H9 (cell line): Measurements from ENCODE around the gene FNDC1. TPM values are rescaled to one million over a fixed set of nuclear protein-coding genes. Genes with fewer than 3 reads are reported as not detected.

Experiments used
- DNase-seq: peaks from one replicate; pipeline ENCODE4 v3.0.0-alpha.2; 2017
- H2AFZ ChIP-seq: one replicate; pipeline ENCODE4 v1.6.1; 2013; ENCODE audit warnings: mild to moderate bottlenecking, low read length, control low read depth, moderate library complexity
- H2AK5ac ChIP-seq: 2 replicates; pipeline ENCODE4 v1.6.1; 2013; ENCODE audit warnings: low read length, control low read depth, mixed read lengths; ENCODE audit not compliant: insufficient read length
- H2BK120ac ChIP-seq: one replicate; pipeline ENCODE4 v1.6.1; 2013; ENCODE audit warnings: low read depth, mild to moderate bottlenecking, low read length, control low read depth, inconsistent platforms; ENCODE audit not compliant: poor library complexity, severe bottlenecking
- H2BK12ac ChIP-seq: 2 replicates; pipeline ENCODE4 v1.6.1; 2013; ENCODE audit warnings: low read length, control low read depth, mixed read lengths, low read depth; ENCODE audit not compliant: insufficient read length
- H2BK15ac ChIP-seq: 2 replicates; pipeline ENCODE4 v1.6.1; 2013; ENCODE audit warnings: low read depth, low read length, control low read depth
- H2BK20ac ChIP-seq: one replicate; pipeline ENCODE4 v1.6.1; 2013; ENCODE audit warnings: low read depth, mild to moderate bottlenecking, low read length, control low read depth, inconsistent platforms; ENCODE audit not compliant: poor library complexity, severe bottlenecking
- H2BK5ac ChIP-seq: 2 replicates; pipeline ENCODE4 v1.6.1; 2013; ENCODE audit warnings: low read length, control low read depth, mixed read lengths; ENCODE audit not compliant: insufficient read length
- H3K14ac ChIP-seq: 2 replicates; pipeline ENCODE4 v1.6.1; 2013; ENCODE audit warnings: low read length, control low read depth; ENCODE audit not compliant: insufficient read depth
- H3K18ac ChIP-seq: 2 replicates; pipeline ENCODE4 v1.6.1; 2013; ENCODE audit warnings: low read depth, mild to moderate bottlenecking, mixed read lengths, low read length, control low read depth; ENCODE audit not compliant: insufficient read length
- H3K23ac ChIP-seq: 2 replicates; pipeline ENCODE4 v1.6.1; 2013; ENCODE audit warnings: low read length, control low read depth, mixed read lengths, low read depth; ENCODE audit not compliant: insufficient read length
- H3K23me2 ChIP-seq: 2 replicates; pipeline ENCODE4 v1.6.1; 2013; ENCODE audit warnings: low read depth, mild to moderate bottlenecking, mixed read lengths, low read length, control low read depth; ENCODE audit not compliant: insufficient read length, poor library complexity, severe bottlenecking
- H3K27ac ChIP-seq: 2 replicates; pipeline ENCODE4 v1.5.1; 2013; ENCODE audit warnings: low read length, control low read depth, mixed read lengths, low read depth; ENCODE audit not compliant: insufficient read length
- H3K27me3 ChIP-seq: 2 replicates; pipeline ENCODE4 v1.6.1; 2013; ENCODE audit warnings: low read length, control low read depth, inconsistent platforms; ENCODE audit not compliant: insufficient read depth
- H3K4ac ChIP-seq: 2 replicates; pipeline ENCODE4 v1.6.1; 2013; ENCODE audit warnings: low read depth, mild to moderate bottlenecking, control low read depth, inconsistent platforms, low read length, moderate library complexity
- H3K4me1 ChIP-seq: 2 replicates; pipeline ENCODE4 v1.6.1; 2013; ENCODE audit warnings: low read length, control low read depth, inconsistent platforms; ENCODE audit not compliant: insufficient read depth
- H3K4me2 ChIP-seq: 2 replicates; pipeline ENCODE4 v1.6.1; 2013; ENCODE audit warnings: low read length, control low read depth, mixed read lengths; ENCODE audit not compliant: insufficient read length, insufficient read depth
- H3K56ac ChIP-seq: 2 replicates; pipeline ENCODE4 v1.6.1; 2013; ENCODE audit warnings: low read depth, mild to moderate bottlenecking, mixed read lengths, low read length, control low read depth; ENCODE audit not compliant: insufficient read length
- H3K79me1 ChIP-seq: 2 replicates; pipeline ENCODE4 v1.6.1; 2013; ENCODE audit warnings: low read depth, mild to moderate bottlenecking, moderate library complexity, low read length, control low read depth, inconsistent platforms; ENCODE audit not compliant: insufficient read depth, poor library complexity, severe bottlenecking
- H3K79me2 ChIP-seq: 2 replicates; pipeline ENCODE4 v1.6.1; 2013; ENCODE audit warnings: low read length, control low read depth, inconsistent platforms; ENCODE audit not compliant: insufficient read depth
- H3K9ac ChIP-seq: 2 replicates; pipeline ENCODE4 v1.6.1; 2013; ENCODE audit warnings: low read length, control low read depth, mixed read lengths; ENCODE audit not compliant: insufficient read length; ENCODE audit errors: extremely low read depth
- H3K9me3 ChIP-seq: one replicate; pipeline ENCODE4 v1.6.1; 2013; ENCODE audit warnings: low read depth, low read length, inconsistent platforms; ENCODE audit not compliant: control insufficient read depth
- H3T11ph ChIP-seq: one replicate; pipeline ENCODE4 v1.6.1; 2013; ENCODE audit warnings: mild to moderate bottlenecking, low read length, control low read depth, inconsistent platforms
- H4K20me1 ChIP-seq: one replicate; pipeline ENCODE4 v1.6.1; 2013; ENCODE audit not compliant: control insufficient read depth, insufficient read length, insufficient read depth
- H4K5ac ChIP-seq: 2 replicates; pipeline ENCODE4 v1.6.1; 2013; ENCODE audit warnings: low read depth, mild to moderate bottlenecking, mixed read lengths, low read length, control low read depth; ENCODE audit not compliant: insufficient read length
- H4K8ac ChIP-seq: replicated peaks from 2 replicates; pipeline ENCODE4 v1.6.1; 2013; ENCODE audit warnings: low read length, control low read depth, mixed read lengths, low read depth; ENCODE audit not compliant: insufficient read length
- H4K91ac ChIP-seq: 2 replicates; pipeline ENCODE4 v1.6.1; 2013; ENCODE audit warnings: low read depth, mild to moderate bottlenecking, moderate library complexity, mixed read lengths, low read length, control low read depth; ENCODE audit not compliant: insufficient read length
- H3K27ac Mint-ChIP-seq, 3 experiments: 2 replicates in 2 of 3; 3 replicates in 1 of 3; pipeline ENCODE4 v1.8.0; 2020 to 2021; ENCODE audit warnings: mixed read lengths in 3 of 3, mild to moderate bottlenecking in 1 of 3, moderate library complexity in 1 of 3
- H3K27me3 Mint-ChIP-seq: 2 replicates; pipeline ENCODE4 v1.8.0; 2021; ENCODE audit warnings: low read depth, mild to moderate bottlenecking, moderate library complexity, mixed read lengths
- H3K36me3 Mint-ChIP-seq, 3 experiments: 2 replicates in 2 of 3; 3 replicates in 1 of 3; pipeline ENCODE4 v1.8.0; 2020 to 2021; ENCODE audit warnings: low read depth in 3 of 3, mixed read lengths in 3 of 3; ENCODE audit not compliant: insufficient read depth in 1 of 3
- H3K4me1 Mint-ChIP-seq, 2 experiments: 2 replicates each; pipeline ENCODE4 v1.8.0; 2020; ENCODE audit warnings: mixed read lengths in 2 of 2
- H3K4me3 Mint-ChIP-seq, 2 experiments: 2 replicates in 1 of 2; 3 replicates in 1 of 2; pipeline ENCODE4 v1.8.0; 2020 to 2021; ENCODE audit warnings: mild to moderate bottlenecking in 2 of 2, mixed read lengths in 2 of 2, moderate library complexity in 1 of 2
- H3K9me3 Mint-ChIP-seq, 2 experiments: 2 replicates in 1 of 2; 3 replicates in 1 of 2; pipeline ENCODE4 v1.8.0; 2020; ENCODE audit warnings: mild to moderate bottlenecking in 2 of 2, mixed read lengths in 2 of 2, moderate library complexity in 1 of 2
- WGBS: extraction: QIAGEN DNeasy Blood & Tissue Kit; methylation state at CpG from one replicate; pipeline ENCODE4 v1.1.7; 2013; ENCODE audit warnings: missing lambda C conversion rate, low lambda C conversion rate, mixed read lengths; ENCODE audit not compliant: insufficient read length; ENCODE audit errors: extremely low coverage; 5-methylcytosine and 5-hydroxymethylcytosine counted together
- total RNA-seq: library from RNA; stranded (reverse); gene quantifications from 2 replicates; pipeline ENCODE4 v1.2.1, GENCODE V29; 2021
- TF ChIP-seq, protein P1 (sequence below): fragments of 200-600 bp; sonication (generic); conservative IDR thresholded peaks from 3 replicates; pipeline ENCODE4 v1.8.0; 2021; ENCODE audit warnings: antibody characterized with exemption, mild to moderate bottlenecking

The FNDC1 gene
- total RNA-seq, 1 experiment from 2014 or later, result 0.24 TPM

DNA sequence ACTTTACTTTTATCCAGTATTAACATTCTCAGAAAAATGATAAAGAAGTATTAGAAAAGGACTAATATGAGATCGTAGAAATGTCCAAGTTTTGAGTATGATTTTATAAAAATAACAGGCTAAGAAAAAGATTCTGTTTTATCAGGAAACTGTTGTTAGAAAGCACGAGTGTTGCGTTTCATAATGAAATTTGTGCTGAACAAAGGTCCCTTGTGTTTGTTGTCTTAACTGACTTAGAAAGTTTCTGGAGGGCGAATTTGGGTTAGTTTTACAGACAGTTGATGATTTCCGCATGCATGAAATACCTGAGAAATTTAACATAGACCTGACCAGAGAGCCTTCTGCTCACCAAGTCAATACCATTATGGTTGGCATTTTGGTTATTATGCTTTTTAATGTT, 136.0 kb downstream of the FNDC1 start:
- H3K79me2 ChIP-seq, result no peaks in the 10 kb centered on the region
- no peaks in the 10 kb centered on the region for H3K79me1 ChIP-seq
- H3K4me3 Mint-ChIP-seq, result no peak overlapping the region
- H3K56ac ChIP-seq, result no peak overlapping the region
- H3K27me3 ChIP-seq, result no peaks in the 10 kb centered on the region
- no peak overlapping the region for H2BK20ac ChIP-seq
- H4K5ac ChIP-seq, result no peak overlapping the region
- TF ChIP-seq, protein P1, sequence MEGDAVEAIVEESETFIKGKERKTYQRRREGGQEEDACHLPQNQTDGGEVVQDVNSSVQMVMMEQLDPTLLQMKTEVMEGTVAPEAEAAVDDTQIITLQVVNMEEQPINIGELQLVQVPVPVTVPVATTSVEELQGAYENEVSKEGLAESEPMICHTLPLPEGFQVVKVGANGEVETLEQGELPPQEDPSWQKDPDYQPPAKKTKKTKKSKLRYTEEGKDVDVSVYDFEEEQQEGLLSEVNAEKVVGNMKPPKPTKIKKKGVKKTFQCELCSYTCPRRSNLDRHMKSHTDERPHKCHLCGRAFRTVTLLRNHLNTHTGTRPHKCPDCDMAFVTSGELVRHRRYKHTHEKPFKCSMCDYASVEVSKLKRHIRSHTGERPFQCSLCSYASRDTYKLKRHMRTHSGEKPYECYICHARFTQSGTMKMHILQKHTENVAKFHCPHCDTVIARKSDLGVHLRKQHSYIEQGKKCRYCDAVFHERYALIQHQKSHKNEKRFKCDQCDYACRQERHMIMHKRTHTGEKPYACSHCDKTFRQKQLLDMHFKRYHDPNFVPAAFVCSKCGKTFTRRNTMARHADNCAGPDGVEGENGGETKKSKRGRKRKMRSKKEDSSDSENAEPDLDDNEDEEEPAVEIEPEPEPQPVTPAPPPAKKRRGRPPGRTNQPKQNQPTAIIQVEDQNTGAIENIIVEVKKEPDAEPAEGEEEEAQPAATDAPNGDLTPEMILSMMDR, result no peak
- H3K27me3 Mint-ChIP-seq, result no peaks in the 10 kb centered on the region; the same call in 1 of the 2 replicates
- no peak overlapping the region for H2BK120ac ChIP-seq
- no peak overlapping the region for H2AFZ ChIP-seq
- peaks cover 0 to 4% of the 10 kb centered on the region in 2 experiments; a peak in 1 of 4 replicates for H3K4me1 Mint-ChIP-seq
- no peak overlapping the region for H3K4me2 ChIP-seq
- no peak for DNase-seq
- no peak overlapping the region for H3K27ac Mint-ChIP-seq
- peaks cover 0 to 34% of the 10 kb centered on the region in 2 experiments; a peak in 2 of 5 replicates for H3K9me3 Mint-ChIP-seq
- WGBS, result no CpG with 5 or more reads among the region's 5 CpGs
- H3K14ac ChIP-seq, result no peak overlapping the region
- no peak overlapping the region for H3K9ac ChIP-seq
- H4K8ac ChIP-seq, result no peak overlapping the region
- H3K4ac ChIP-seq, result no peak overlapping the region
- H2BK5ac ChIP-seq, result no peak overlapping the region
- no peaks in the 10 kb centered on the region for H4K20me1 ChIP-seq
- no peak overlapping the region for H3T11ph ChIP-seq
- no peak overlapping the region for H2BK15ac ChIP-seq
- H3K23me2 ChIP-seq, result no peaks in the 10 kb centered on the region
- H3K4me1 ChIP-seq, result no peaks in the 10 kb centered on the region
- no peak overlapping the region for H4K91ac ChIP-seq
- H3K36me3 Mint-ChIP-seq, result no peaks in the 10 kb centered on the region
- no peak overlapping the region for H3K23ac ChIP-seq
- H3K9me3 ChIP-seq, result no peaks in the 10 kb centered on the region
- no peak overlapping the region for H3K27ac ChIP-seq
- H2BK12ac ChIP-seq, result no peak overlapping the region
- no peak overlapping the region for H2AK5ac ChIP-seq
- H3K18ac ChIP-seq, result no peak overlapping the region
